K562 (cell line): ENCODE data around the gene GNAI3.

Experiments used
- AFF4 ChIP-seq: sonication (generic); formaldehyde crosslinking; IDR thresholded peaks from 2 replicates; pipeline ENCODE4 v1.8.0; 2023; ENCODE audit warnings: mild to moderate bottlenecking, missing genetic modification reagents
- ARNT ChIP-seq, 2 experiments: fragments of 450-650 bp; IDR thresholded peaks; 2 replicates each; pipeline ENCODE4 v1.6.1; 2016; ENCODE audit warnings: mild to moderate bottlenecking in 1 of 2
- BMI1 ChIP-seq: fragments of 150-350 bp; IDR thresholded peaks from 2 replicates; pipeline ENCODE4 v1.6.1; 2014; ENCODE audit warnings: low read length
- CHD4 ChIP-seq: fragments of 200-600 bp; sonication (generic); IDR thresholded peaks from 3 replicates; pipeline ENCODE4 v1.6.1; 2012; ENCODE audit warnings: low read depth, mild to moderate bottlenecking, mixed read lengths, low read length, inconsistent platforms; ENCODE audit not compliant: insufficient read depth, insufficient replicate concordance, poor library complexity, severe bottlenecking
- CTCF ChIP-seq, 3 experiments: IDR thresholded peaks in 2 of 3; conservative IDR thresholded peaks in 1 of 3; 2 replicates each; pipeline ENCODE4 v1.5.1; 2011 to 2012; ENCODE audit warnings: low read length in 3 of 3, mild to moderate bottlenecking in 3 of 3, control low read depth in 2 of 3, improper control_type of control experiment in 1 of 3, inconsistent platforms in 1 of 3, low read depth in 1 of 3, mixed read lengths in 1 of 3, moderate library complexity in 1 of 3; ENCODE audit not compliant: insufficient read depth in 2 of 3
- FIP1L1 ChIP-seq: fragments of 200-400 bp; formaldehyde crosslinking; IDR thresholded peaks from 2 replicates; pipeline ENCODE4 v1.6.1; 2018; ENCODE audit warnings: mild to moderate bottlenecking, low read depth, low read length; ENCODE audit not compliant: poor library complexity, severe bottlenecking
- FOXJ2 ChIP-seq: fragments of 200-800 bp; sonication (Bioruptor generic); IDR thresholded peaks from 2 replicates; pipeline ENCODE4 v1.6.1; 2016; ENCODE audit warnings: missing genetic modification characterization, missing compliant biosample characterization
- GABPB1 ChIP-seq: sonication (generic); formaldehyde crosslinking; IDR thresholded peaks from 2 replicates; pipeline ENCODE4 v1.8.0; 2022; ENCODE audit warnings: mild to moderate bottlenecking, missing genetic modification reagents
- RFX5 ChIP-seq: IDR thresholded peaks from 2 replicates; pipeline ENCODE4 v1.6.1; 2011; ENCODE audit warnings: low read depth, mild to moderate bottlenecking, improper control_type of control experiment, low read length
- SAFB2 ChIP-seq: fragments of 200-400 bp; formaldehyde crosslinking; IDR thresholded peaks from 2 replicates; pipeline ENCODE4 v1.6.1; 2018; ENCODE audit warnings: borderline replicate concordance, low read length, low read depth, moderate library complexity; ENCODE audit not compliant: severe bottlenecking
- SRSF7 ChIP-seq: fragments of 200-400 bp; formaldehyde crosslinking; optimal IDR thresholded peaks from 2 replicates; pipeline ENCODE3; 2017; ENCODE audit warnings: mild to moderate bottlenecking, low read depth, low read length
- UBTF ChIP-seq, 2 experiments: IDR thresholded peaks; 2 replicates each; pipeline ENCODE4 v1.6.1; 2012; ENCODE audit warnings: improper control_type of control experiment in 2 of 2, low read depth in 2 of 2, low read length in 2 of 2, borderline replicate concordance in 1 of 2

- TF ChIP-seq CTCF (IDR thresholded peaks at IDR 0.05 in 2 of 3, conservative IDR thresholded peaks at IDR 0.05 in 1 of 3; ENCODE audit: insufficient read depth in 2 of 3, low read depth in 1 of 3, low read length in 3 of 3) (no peak), GABPB1 (CRISPR knock-in tag) (no peak), FOXJ2 (tag) (no peak), RFX5 (no peak), UBTF (IDR thresholded peaks at IDR 0.05; ENCODE audit: borderline replicate concordance in 1 of 2, low read depth in 2 of 2, low read length in 2 of 2) (no peak), AFF4 (CRISPR knock-in tag) (no peak), BMI1 (no peak), CHD4 (no peak), SRSF7 (no peak), FIP1L1 (no peak), SAFB2 (no peak), ARNT (IDR thresholded peaks at IDR 0.05) (no peak)
Observed at GRCh38 chr1:109618661-109619575, 70.5 kb downstream of the GNAI3 start.
